Measurements from ENCODE around the gene SERPINA1.

- no peak for TF ChIP-seq EZH2 (IDR thresholded peaks at IDR 0.05; ENCODE audit: borderline replicate concordance, control insufficient read depth, low read depth, low read length)
- no peak for TF ChIP-seq PBX3 (IDR thresholded peaks at IDR 0.05; ENCODE audit: insufficient replicate concordance, low read depth, low read length)
- no peak for TF ChIP-seq CTCF (IDR thresholded peaks at IDR 0.05 in 2 of 3, conservative IDR thresholded peaks at IDR 0.05 in 1 of 3; ENCODE audit: control insufficient read depth in 2 of 3, extremely low read depth in 1 of 3, insufficient read depth in 1 of 3, low read depth in 3 of 3, low read length in 3 of 3)
- no peak for TF ChIP-seq DPF2 (IDR thresholded peaks at IDR 0.05)
- TF ChIP-seq ZBED1 (IDR thresholded peaks at IDR 0.05; ENCODE audit: borderline replicate concordance): no peak
- TF ChIP-seq RBBP5 (conservative IDR thresholded peaks at IDR 0.05): no peak
- no peak for TF ChIP-seq CHD4 (IDR thresholded peaks at IDR 0.05)
- no peak for TF ChIP-seq ATF2 (IDR thresholded peaks at IDR 0.05; ENCODE audit: low read length)
Observed at GRCh38 chr14:94397289-94398181, 9.1 kb upstream of the SERPINA1 start.
